ENCODE measurements around the gene NMU.

GRCh38 chr4:55634417-55635128 is 1.5 kb downstream of the NMU start:
- TF ChIP-seq CTCF (conservative IDR thresholded peaks at IDR 0.05; ENCODE audit: low read depth, low read length) (no peak), NFE2L2 (IDR thresholded peaks at IDR 0.05; ENCODE audit: low read depth, low read length) (no peak), ELK1 (IDR thresholded peaks at IDR 0.05; ENCODE audit: borderline replicate concordance, low read depth, low read length) (no peak), POLR2A (IDR thresholded peaks at IDR 0.05; ENCODE audit: low read depth, low read length) (no peak)
